Lower leg skin (tissue), 4 donors: Measurements from ENCODE around the gene ANKH. TPM values are rescaled to one million over a fixed set of nuclear protein-coding genes. Genes with fewer than 3 reads are reported as not detected.

Experiments used
- DNase-seq, 2 donors: peaks; one replicate each; pipeline ENCODE4 v3.0.0-alpha.2; 2019; ENCODE audit warnings: low spot score in 2 of 2
- H3K4me3 ChIP-seq: fragments of 200-600 bp; sonication (generic); 2 replicates; pipeline ENCODE4 v1.5.1; 2017; ENCODE audit warnings: mild to moderate bottlenecking, low read depth; ENCODE audit not compliant: poor library complexity, severe bottlenecking
- CTCF ChIP-seq, 3 donors: fragments of 450-650 bp; IDR thresholded peaks; one replicate each; pipeline ENCODE4 v1.5.1; 2016; ENCODE audit warnings: antibody characterized with exemption in 3 of 3, mild to moderate bottlenecking in 3 of 3, moderate library complexity in 2 of 3
- POLR2A ChIP-seq, 2 donors: fragments of 450-650 bp; IDR thresholded peaks; one replicate each; pipeline ENCODE4 v1.6.1; 2016 to 2017; ENCODE audit warnings: antibody characterized with exemption in 2 of 2, mild to moderate bottlenecking in 1 of 2, moderate library complexity in 1 of 2
- WGBS, 2 donors: methylation state at CpG; one replicate each; pipeline ENCODE4 v1.1.5; 2018; 5-methylcytosine and 5-hydroxymethylcytosine counted together
- intact Hi-C: fragments of 100-400 bp; cut with DNase I; formaldehyde crosslinking; loops from one replicate; pipeline ENCODE4 v1.15.0; 2023; ENCODE audit warnings: low total_unique reads
- total RNA-seq, 4 donors: library from RNA; depleted of rRNA; stranded (reverse); fragments of >200 nt; gene quantifications; one replicate each; pipeline ENCODE4 v1.1.0, GENCODE V29; 2016

Gene ANKH
- total RNA-seq, 4 donors from 2014 or later, result 44.0 to 84.8 (median 67.9) TPM

DNA sequence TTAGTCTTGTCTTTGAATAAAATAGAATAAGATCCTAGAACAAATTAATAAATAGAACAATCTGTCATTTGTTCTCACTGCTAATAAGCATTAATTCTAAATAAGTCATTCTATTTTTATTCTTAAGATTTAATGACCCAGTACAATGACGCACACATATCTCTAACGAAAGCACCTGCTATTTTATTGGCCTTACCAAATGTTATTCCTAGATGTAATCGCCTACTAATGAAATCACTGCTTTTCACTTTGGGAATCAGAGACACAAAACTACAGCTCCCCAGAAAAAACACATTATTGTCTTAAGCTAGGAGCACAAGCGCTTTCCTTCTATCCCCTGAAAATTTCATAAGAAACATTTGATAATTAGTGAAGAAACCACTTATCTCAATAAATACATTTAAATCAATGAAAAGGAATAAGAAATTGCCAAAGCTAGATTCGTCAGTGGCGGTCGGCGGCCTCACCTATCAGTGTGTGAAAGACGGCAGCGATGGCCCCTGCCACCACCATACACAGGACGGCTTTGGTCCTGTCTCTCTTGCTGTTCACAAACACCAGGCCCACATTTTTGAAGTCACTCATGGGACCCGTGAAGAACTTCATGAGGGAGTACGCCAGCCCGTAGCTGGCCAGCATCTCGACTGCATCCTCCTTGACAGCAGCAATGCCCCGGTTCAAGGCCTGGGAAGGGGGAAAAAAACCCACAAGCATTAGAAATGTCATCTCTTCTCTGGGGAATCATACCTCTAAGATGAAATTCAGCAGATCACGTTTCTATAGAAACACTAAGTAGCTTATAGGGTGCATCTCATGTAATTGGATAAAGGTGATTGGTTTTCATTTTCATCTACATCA lies 102.8 kb downstream of the ANKH start:
- intact Hi-C loops, result no loop called here
- no peak overlapping the region for H3K4me3 ChIP-seq
- TF ChIP-seq POLR2A (IDR thresholded peaks at IDR 0.05), result no peak
- no peak for TF ChIP-seq CTCF (IDR thresholded peaks at IDR 0.05)
- 90 to 97% methylated on average over 17 of the region's 17 CpGs for WGBS, 2 donors
- no peak for DNase-seq

GRCh38 chr5:14767735-14768507 lies 103.7 kb downstream of the ANKH start:
- no peak overlapping the region for H3K4me3 ChIP-seq
- intact Hi-C loops, result no loop called here
- WGBS, 2 donors, result 78 to 82% methylated on average over 8 of the region's 8 CpGs
- TF ChIP-seq POLR2A (IDR thresholded peaks at IDR 0.05) (no peak), CTCF (IDR thresholded peaks at IDR 0.05) (no peak)
- DNase-seq, result no peak

DNA sequence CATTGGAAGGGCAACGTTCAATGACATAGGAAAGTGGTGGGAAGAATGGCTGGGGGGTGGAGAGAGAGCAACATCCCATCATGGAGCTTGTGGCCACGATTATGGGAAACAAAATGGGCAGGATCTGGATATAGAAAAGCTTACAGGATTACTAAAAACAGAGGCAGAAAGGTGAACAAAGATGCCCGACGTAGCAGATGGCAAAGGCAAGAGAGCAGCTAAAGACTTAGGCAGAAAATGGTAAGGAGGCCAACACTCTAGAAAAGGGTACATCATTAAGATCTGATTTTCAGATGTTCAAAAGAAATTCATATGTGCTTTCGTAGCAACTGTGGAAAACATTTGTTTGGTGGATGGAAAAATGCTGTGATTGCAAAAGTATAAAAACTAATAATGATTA lies 104.5 kb downstream of the ANKH start:
- 90 to 93% methylated on average over 5 of the region's 5 CpGs for WGBS, 2 donors
- no peak overlapping the region for H3K4me3 ChIP-seq
- TF ChIP-seq POLR2A (IDR thresholded peaks at IDR 0.05) (no peak), CTCF (IDR thresholded peaks at IDR 0.05) (no peak)
- no peak for DNase-seq
- intact Hi-C loops, result no loop called here

- TF ChIP-seq CTCF (IDR thresholded peaks at IDR 0.05) (no peak), POLR2A (IDR thresholded peaks at IDR 0.05) (no peak)
- no peak for DNase-seq
- WGBS, 2 donors, result 93 to 95% methylated on average over 1 of the region's 1 CpG
- no peak overlapping the region for H3K4me3 ChIP-seq
- intact Hi-C loops, result no loop called here
These were observed 105.0 kb downstream of the ANKH start for GRCh38 chr5:14766584-14766983.

GRCh38 chr5:14765587-14765986 lies 106.0 kb downstream of the ANKH start:
- 72 to 94% methylated on average over 3 of the region's 3 CpGs for WGBS, 2 donors
- TF ChIP-seq POLR2A (IDR thresholded peaks at IDR 0.05) (no peak), CTCF (IDR thresholded peaks at IDR 0.05) (no peak)
- H3K4me3 ChIP-seq, result no peak overlapping the region
- intact Hi-C loops, result no loop called here
- no peak for DNase-seq
